HCT116 (cell line): ENCODE measurements around the gene SLAMF7. TPM values are rescaled to one million over a fixed set of nuclear protein-coding genes. Genes with fewer than 3 reads are reported as not detected.

Source experiments
- ATAC-seq: fragments of 200-7000 bp; cut with Tn5 transposase; 2 replicates; pipeline ENCODE4 v1.9.1; 2020; ENCODE audit warnings: mild to moderate bottlenecking, moderate library complexity
- BruUV-seq: library from RNA; stranded (reverse); fragments of 400-500 nt; replicated peaks from 2 replicates; lab custom pipeline; 2021; lab: Mats Ljungman, UMichigan
- CTCF ChIA-PET: fragments of 300-600 bp; sonication (Branson Sonifier 250); formaldehyde crosslinking; loops from one replicate; lab custom pipeline; 2021; ENCODE audit warnings: antibody characterized with exemption; lab: Charles Lee
- POLR2A ChIA-PET: fragments of 300-600, 350-600 bp; sonication (Branson Sonifier 250); formaldehyde crosslinking; loops from one replicate; lab custom pipeline; 2021; ENCODE audit warnings: antibody characterized with exemption; lab: Charles Lee
- RAD21 ChIA-PET, 2 experiments: fragments of 300-600 bp; sonication (Branson Sonifier 250); formaldehyde crosslinking; loops; one replicate each; lab custom pipeline; 2023; ENCODE audit warnings: low total read pairs in 2 of 2; ENCODE audit not compliant: uncharacterized antibody in 2 of 2, unreplicated experiment in 2 of 2, low non-redundant PET in 1 of 2; lab: Charles Lee
- DNase-seq: peaks from one replicate; pipeline ENCODE4 v3.0.0-alpha.2; 2010; ENCODE audit warnings: low read depth, low spot score
- H2AFZ ChIP-seq: fragments of 200-600 bp; shearing (Covaris generic), sonication (generic); 2 replicates; pipeline ENCODE4 v1.6.1; 2017; ENCODE audit warnings: low read depth, mixed run types, mixed read lengths, antibody characterized with exemption, low read length; ENCODE audit not compliant: poor library complexity, severe bottlenecking
- H3K27ac ChIP-seq: 2 replicates; pipeline ENCODE4 v1.5.1; 2012; ENCODE audit warnings: low read depth, low read length
- H3K27me3 ChIP-seq: fragments of 200-600 bp; sonication (generic); 2 replicates; pipeline ENCODE4 v1.6.1; 2016; ENCODE audit warnings: mixed run types, low read length, mixed read lengths; ENCODE audit not compliant: insufficient read depth
- H3K36me3 ChIP-seq, 2 experiments: fragments of 200-500 bp in 1 of 2; fragments of 200-600 bp in 1 of 2; sonication (Bioruptor generic) in 1 of 2; sonication (generic) in 1 of 2; 2 replicates each; pipeline versions ENCODE4 v1.5.1 to v1.6.1; 2014 to 2016; ENCODE audit warnings: low read length in 2 of 2, inconsistent platforms in 1 of 2, mixed read lengths in 1 of 2, mixed run types in 1 of 2; ENCODE audit not compliant: insufficient read depth in 2 of 2, control insufficient read depth in 1 of 2
- H3K4me1 ChIP-seq, 2 experiments: fragments of 200-600 bp in 1 of 2; sonication (generic) in 1 of 2; 2 replicates each; pipeline versions ENCODE4 v1.5.1 to v1.6.1; 2012 to 2017; ENCODE audit warnings: low read length in 2 of 2, inconsistent platforms in 1 of 2, mild to moderate bottlenecking in 1 of 2, mixed read lengths in 1 of 2, mixed run types in 1 of 2, moderate library complexity in 1 of 2; ENCODE audit not compliant: insufficient read depth in 2 of 2, control insufficient read depth in 1 of 2
- H3K4me2 ChIP-seq: fragments of 200-600 bp; sonication (generic); 2 replicates; pipeline ENCODE4 v1.6.1; 2017; ENCODE audit warnings: mixed run types, low read length, mixed read lengths
- H3K4me3 ChIP-seq, 2 experiments: fragments of 200-600 bp in 1 of 2; sonication (generic) in 1 of 2; replicated peaks in 1 of 2; 2 replicates each; pipeline ENCODE4 v1.5.1; 2011 to 2016; ENCODE audit warnings: low read length in 2 of 2, control low read depth in 1 of 2, low read depth in 1 of 2, mild to moderate bottlenecking in 1 of 2, mixed read lengths in 1 of 2, mixed run types in 1 of 2
- H3K79me2 ChIP-seq: fragments of 200-600 bp; sonication (generic); 2 replicates; pipeline ENCODE4 v1.6.1; 2017; ENCODE audit warnings: mild to moderate bottlenecking, mixed run types, low read length, moderate library complexity, mixed read lengths; ENCODE audit not compliant: insufficient read depth
- H3K9ac ChIP-seq: fragments of 200-600 bp; sonication (generic); 2 replicates; pipeline ENCODE4 v1.6.1; 2016; ENCODE audit warnings: low read length, mixed read lengths
- H3K9me2 ChIP-seq: fragments of 200-600 bp; sonication (generic), shearing (Covaris generic); 2 replicates; pipeline ENCODE4 v1.6.1; 2017; ENCODE audit warnings: mixed run types, mild to moderate bottlenecking, moderate library complexity; ENCODE audit not compliant: insufficient read depth
- H3K9me3 ChIP-seq, 2 experiments: fragments of 200-500 bp in 1 of 2; fragments of 200-600 bp in 1 of 2; sonication (Bioruptor generic) in 1 of 2; sonication (generic) in 1 of 2; 2 replicates each; pipeline ENCODE4 v1.6.1; 2014 to 2017; ENCODE audit warnings: low read length in 2 of 2, mixed read lengths in 2 of 2, inconsistent platforms in 1 of 2, low read depth in 1 of 2, mild to moderate bottlenecking in 1 of 2, mixed run types in 1 of 2, moderate library complexity in 1 of 2; ENCODE audit not compliant: control insufficient read depth in 1 of 2, insufficient read depth in 1 of 2
- H4K20me1 ChIP-seq: fragments of 200-600 bp; sonication (generic), shearing (Covaris generic); 2 replicates; pipeline ENCODE4 v1.6.1; 2017; ENCODE audit warnings: mixed run types, mild to moderate bottlenecking, moderate library complexity; ENCODE audit not compliant: insufficient read depth
- ATF3 ChIP-seq: IDR thresholded peaks from 2 replicates; pipeline ENCODE4 v1.6.1; 2012
- CEBPB ChIP-seq: IDR thresholded peaks from 2 replicates; pipeline ENCODE4 v1.6.1; 2012; ENCODE audit warnings: low read depth
- CTCF ChIP-seq, 3 experiments: fragments of 200-600 bp in 1 of 3; sonication (generic) in 1 of 3; IDR thresholded peaks in 2 of 3; conservative IDR thresholded peaks in 1 of 3; 2 replicates each; pipeline ENCODE4 v1.5.1; 2012 to 2017; ENCODE audit warnings: low read depth in 2 of 3, low read length in 2 of 3, antibody characterized with exemption in 1 of 3, borderline replicate concordance in 1 of 3, control low read depth in 1 of 3, mild to moderate bottlenecking in 1 of 3, mixed read lengths in 1 of 3, mixed run types in 1 of 3, moderate library complexity in 1 of 3; ENCODE audit not compliant: insufficient read depth in 1 of 3
- ELF1 ChIP-seq: IDR thresholded peaks from 2 replicates; pipeline ENCODE4 v1.6.1; 2012; ENCODE audit warnings: low read depth, borderline replicate concordance
- FOSL1 ChIP-seq: IDR thresholded peaks from 2 replicates; pipeline ENCODE4 v1.6.1; 2012; ENCODE audit warnings: low read depth
- JUND ChIP-seq: IDR thresholded peaks from 2 replicates; pipeline ENCODE4 v1.6.1; 2012
- MAX ChIP-seq: IDR thresholded peaks from 2 replicates; pipeline ENCODE4 v1.6.1; 2012
- POLR2A ChIP-seq: IDR thresholded peaks from 2 replicates; pipeline ENCODE4 v1.7.0; 2011; ENCODE audit warnings: borderline replicate concordance; ENCODE audit not compliant: insufficient read depth, insufficient read length; ENCODE audit errors: extremely low read depth
- POLR2AphosphoS5 ChIP-seq: IDR thresholded peaks from 2 replicates; pipeline ENCODE4 v1.6.1; 2011; ENCODE audit warnings: mild to moderate bottlenecking, low read depth, low read length, moderate library complexity
- REST ChIP-seq: IDR thresholded peaks from 2 replicates; pipeline ENCODE4 v1.6.1; 2012; ENCODE audit warnings: low read depth
- SIN3A ChIP-seq: IDR thresholded peaks from 2 replicates; pipeline ENCODE4 v1.6.1; 2012; ENCODE audit warnings: low read depth
- SP1 ChIP-seq: IDR thresholded peaks from 2 replicates; pipeline ENCODE4 v1.6.1; 2012; ENCODE audit warnings: low read depth
- SRF ChIP-seq: IDR thresholded peaks from 2 replicates; pipeline ENCODE4 v1.6.1; 2012; ENCODE audit warnings: low read depth
- ZBTB33 ChIP-seq: IDR thresholded peaks from 2 replicates; pipeline ENCODE4 v1.6.1; 2011; ENCODE audit warnings: mild to moderate bottlenecking, low read length, moderate library complexity; ENCODE audit not compliant: insufficient replicate concordance; ENCODE audit errors: extremely low read depth
- intact Hi-C: fragments of 100-400 bp; cut with micrococcal nuclease; formaldehyde crosslinking; loops from 2 replicates; pipeline ENCODE4 v1.10.0; 2022
- total RNA-seq: library from RNA; stranded (reverse); gene quantifications from one replicate; pipeline ENCODE4 v1.2.1, GENCODE V29; 2021; ENCODE audit not compliant: unreplicated experiment

The SLAMF7 gene
- total RNA-seq, 1 experiment from 2014 or later, result 0.34 TPM

- H3K9me3 ChIP-seq, result no peaks in the 10 kb centered on the region
- no peak overlapping the region for H3K4me3 ChIP-seq
- no peaks in the 10 kb centered on the region for H3K36me3 ChIP-seq
- ChIA-PET POLR2A (no interaction called here), RAD21 (no interaction called here), CTCF (no interaction called here)
- H3K4me1 ChIP-seq, result no peaks in the 10 kb centered on the region
- no peaks in the 10 kb centered on the region for H4K20me1 ChIP-seq
- ATAC-seq (no peak), DNase-seq (no peak)
- intact Hi-C loops, result no loop called here
- no peaks in the 10 kb centered on the region for H3K9me2 ChIP-seq
- no peak overlapping the region for H3K4me2 ChIP-seq
- H3K9ac ChIP-seq, result no peak overlapping the region
- BruUV-seq, result no TSS peak
- H3K27ac ChIP-seq, result no peak overlapping the region
- H3K27me3 ChIP-seq, result no peaks in the 10 kb centered on the region
- no peak for TF ChIP-seq CTCF (IDR thresholded peaks at IDR 0.05 in 2 of 3, conservative IDR thresholded peaks at IDR 0.05 in 1 of 3; ENCODE audit: borderline replicate concordance in 1 of 3, insufficient read depth in 1 of 3, low read depth in 2 of 3, low read length in 2 of 3)
- no peak for TF ChIP-seq POLR2A
- no peaks in the 10 kb centered on the region for H3K79me2 ChIP-seq
- H2AFZ ChIP-seq, result no peak overlapping the region
These were observed 59.4 kb downstream of the SLAMF7 start for GRCh38 chr1:160798439-160798838.

- H3K27me3 ChIP-seq, result no peaks in the 10 kb centered on the region
- BruUV-seq, result no TSS peak
- no peak for TF ChIP-seq JUND
- no peak for TF ChIP-seq ELF1
- no peak for TF ChIP-seq MAX
- TF ChIP-seq ATF3, result no peak
- TF ChIP-seq ZBTB33, result no peak
- no peak for TF ChIP-seq FOSL1
- no peak for TF ChIP-seq CEBPB
- TF ChIP-seq SP1, result no peak
- TF ChIP-seq SIN3A, result no peak
- TF ChIP-seq REST, result no peak
- TF ChIP-seq POLR2AphosphoS5, result no peak
- TF ChIP-seq SRF, result no peak
These were observed 60.6 kb downstream of the SLAMF7 start for GRCh38 chr1:160799641-160800040.

More at GRCh38 chr1:160799641-160800040, 60.6 kb downstream of the SLAMF7 start:
- Histone ChIP-seq H3K9ac (no peak overlapping the region), H3K4me2 (no peak overlapping the region), H4K20me1 (no peaks in the 10 kb centered on the region), H3K4me3 (no peak overlapping the region), H3K27ac (no peak overlapping the region), H2AFZ (no peak overlapping the region), H3K9me2 (no peaks in the 10 kb centered on the region), H3K9me3 (no peaks in the 10 kb centered on the region), H3K79me2 (no peaks in the 10 kb centered on the region), H3K4me1 (no peaks in the 10 kb centered on the region), H3K36me3 (no peaks in the 10 kb centered on the region)
- ATAC-seq, result no peak
- POLR2A ChIA-PET, result no interaction called here
- intact Hi-C loops, result no loop called here
- RAD21 ChIA-PET, result no interaction called here
- no peak for DNase-seq
- CTCF ChIA-PET, result no interaction called here
